GM23338 (cell line): Measurements from ENCODE around the gene RPTOR. TPM values are rescaled to one million over a fixed set of nuclear protein-coding genes. Genes with fewer than 3 reads are reported as not detected.

Experiments used
- ATAC-seq: fragments of 200-7000 bp; cut with Tn5 transposase; 3 replicates; pipeline ENCODE4 v1.9.1; 2020
- DNase-seq: peaks from one replicate; pipeline ENCODE4 v3.0.0-alpha.2; 2015; ENCODE audit warnings: low spot score
- H2AFZ ChIP-seq: fragments of 200-600 bp; sonication (generic); 2 replicates; pipeline ENCODE4 v1.8.0; 2016; ENCODE audit warnings: antibody characterized with exemption, mild to moderate bottlenecking, moderate library complexity
- H3F3A ChIP-seq: fragments of 200-600 bp; sonication (generic); replicated peaks from 2 replicates; pipeline ENCODE4 v1.8.0; 2017; ENCODE audit warnings: antibody characterized with exemption, mixed run types, low read depth
- H3K27ac ChIP-seq: fragments of 200-600 bp; sonication (generic); 2 replicates; pipeline ENCODE4 v1.6.1; 2016; ENCODE audit warnings: low read depth
- H3K27me3 ChIP-seq: fragments of 200-600 bp; sonication (generic); 2 replicates; pipeline ENCODE4 v1.8.0; 2016; ENCODE audit warnings: mild to moderate bottlenecking, mixed run types, moderate library complexity; ENCODE audit not compliant: insufficient read depth
- H3K36me3 ChIP-seq: fragments of 200-600 bp; sonication (generic); 2 replicates; pipeline ENCODE4 v1.8.0; 2016; ENCODE audit warnings: mild to moderate bottlenecking; ENCODE audit not compliant: insufficient read depth
- H3K4me1 ChIP-seq: fragments of 200-600 bp; sonication (generic); 2 replicates; pipeline ENCODE4 v1.8.0; 2016; ENCODE audit warnings: mild to moderate bottlenecking, moderate library complexity; ENCODE audit not compliant: insufficient read depth
- H3K4me2 ChIP-seq: fragments of 200-600 bp; sonication (generic); 2 replicates; pipeline ENCODE4 v1.7.1; 2017; ENCODE audit warnings: mixed run types
- H3K4me3 ChIP-seq: fragments of 200-600 bp; sonication (generic); 2 replicates; pipeline ENCODE4 v1.6.1; 2016; ENCODE audit warnings: mixed run types
- H3K79me2 ChIP-seq: fragments of 200-600 bp; sonication (generic); replicated peaks from 2 replicates; pipeline ENCODE4 v1.8.0; 2017; ENCODE audit warnings: mild to moderate bottlenecking; ENCODE audit not compliant: insufficient read depth
- H3K9me2 ChIP-seq: fragments of 200-600 bp; sonication (generic); 2 replicates; pipeline ENCODE4 v1.8.0; 2017; ENCODE audit not compliant: insufficient read depth
- H4K20me1 ChIP-seq: fragments of 200-600 bp; sonication (generic); replicated peaks from 2 replicates; pipeline ENCODE4 v1.8.0; 2017; ENCODE audit warnings: mild to moderate bottlenecking; ENCODE audit not compliant: insufficient read depth
- H3K27ac Mint-ChIP-seq: 2 replicates; pipeline ENCODE4 v1.8.0; 2020; ENCODE audit warnings: inconsistent platforms, mild to moderate bottlenecking, moderate library complexity, mixed read lengths
- H3K27me3 Mint-ChIP-seq: 3 replicates; pipeline ENCODE4 v1.8.0; 2022; ENCODE audit warnings: low read depth, mild to moderate bottlenecking, moderate library complexity, mixed read lengths, inconsistent platforms; ENCODE audit not compliant: insufficient read depth, poor library complexity
- H3K36me3 Mint-ChIP-seq: 3 replicates; pipeline ENCODE4 v1.8.0; 2021; ENCODE audit warnings: low read depth, mild to moderate bottlenecking, inconsistent platforms, moderate library complexity, mixed read lengths
- H3K4me1 Mint-ChIP-seq: 3 replicates; pipeline ENCODE4 v1.8.0; 2020; ENCODE audit warnings: mild to moderate bottlenecking, inconsistent platforms, mixed read lengths
- H3K4me3 Mint-ChIP-seq: 3 replicates; pipeline ENCODE4 v1.8.0; 2021; ENCODE audit warnings: moderate library complexity, mild to moderate bottlenecking, inconsistent platforms, mixed read lengths
- H3K9me3 Mint-ChIP-seq: 3 replicates; pipeline ENCODE4 v1.8.0; 2020; ENCODE audit warnings: moderate library complexity, mild to moderate bottlenecking, inconsistent platforms, mixed read lengths
- EZH2phosphoT487 ChIP-seq: fragments of 200-600 bp; sonication (generic); IDR thresholded peaks from one replicate; pipeline ENCODE4 v1.8.1; 2018; ENCODE audit warnings: antibody characterized with exemption; ENCODE audit not compliant: unreplicated experiment
- NANOG ChIP-seq: IDR thresholded peaks from 2 replicates; pipeline ENCODE4 v1.6.1; 2016; ENCODE audit warnings: antibody characterized with exemption, borderline replicate concordance
- ZNF114 ChIP-seq: fragments of 250-450 bp; sonication (Bioruptor Pico); IDR thresholded peaks from 2 replicates; pipeline ENCODE4 v1.5.0; 2020; ENCODE audit warnings: mild to moderate bottlenecking, moderate library complexity
- ZNF331 ChIP-seq: fragments of 250-450 bp; sonication (Bioruptor Pico); IDR thresholded peaks from 2 replicates; pipeline ENCODE4 v1.5.0; 2020; ENCODE audit warnings: low read depth, mild to moderate bottlenecking, moderate library complexity
- polyA plus RNA-seq: library from polyadenylated mRNA; unstranded; fragments of >200 nt; fragmentation: Nextera tagmentation; extraction: Ambion mirVana; gene quantifications from 2 replicates; pipeline ENCODE4 v1.2.1, GENCODE V29; 2016
- total RNA-seq: library from RNA; depleted of rRNA; stranded (reverse); fragments of >200 nt; shearing (Covaris generic); gene quantifications from 2 replicates; pipeline ENCODE4 v1.2.3, GENCODE V29; 2014
- TF ChIP-seq, protein P1 (sequence below): fragments of 250-450 bp; sonication (Bioruptor Pico); IDR thresholded peaks from 2 replicates; pipeline ENCODE4 v1.5.0; 2020; ENCODE audit warnings: mild to moderate bottlenecking, moderate library complexity
- TF ChIP-seq, protein P2 (sequence below): IDR thresholded peaks from one replicate; pipeline ENCODE4 v1.6.1; 2018; ENCODE audit warnings: antibody characterized with exemption; ENCODE audit not compliant: unreplicated experiment
- TF ChIP-seq, protein P3 (sequence below), 2 experiments: fragments of 200-600 bp in 1 of 2; sonication (generic) in 1 of 2; conservative IDR thresholded peaks; 2 replicates each; pipeline versions ENCODE4 v1.5.1 to v1.6.1; 2016 to 2017; ENCODE audit warnings: antibody characterized with exemption in 2 of 2, low read depth in 2 of 2, mild to moderate bottlenecking in 2 of 2, moderate library complexity in 1 of 2

Gene RPTOR
- total and polyA plus RNA-seq, 2 experiments from 2014 or later = 9.5 to 38.0 TPM

DNA sequence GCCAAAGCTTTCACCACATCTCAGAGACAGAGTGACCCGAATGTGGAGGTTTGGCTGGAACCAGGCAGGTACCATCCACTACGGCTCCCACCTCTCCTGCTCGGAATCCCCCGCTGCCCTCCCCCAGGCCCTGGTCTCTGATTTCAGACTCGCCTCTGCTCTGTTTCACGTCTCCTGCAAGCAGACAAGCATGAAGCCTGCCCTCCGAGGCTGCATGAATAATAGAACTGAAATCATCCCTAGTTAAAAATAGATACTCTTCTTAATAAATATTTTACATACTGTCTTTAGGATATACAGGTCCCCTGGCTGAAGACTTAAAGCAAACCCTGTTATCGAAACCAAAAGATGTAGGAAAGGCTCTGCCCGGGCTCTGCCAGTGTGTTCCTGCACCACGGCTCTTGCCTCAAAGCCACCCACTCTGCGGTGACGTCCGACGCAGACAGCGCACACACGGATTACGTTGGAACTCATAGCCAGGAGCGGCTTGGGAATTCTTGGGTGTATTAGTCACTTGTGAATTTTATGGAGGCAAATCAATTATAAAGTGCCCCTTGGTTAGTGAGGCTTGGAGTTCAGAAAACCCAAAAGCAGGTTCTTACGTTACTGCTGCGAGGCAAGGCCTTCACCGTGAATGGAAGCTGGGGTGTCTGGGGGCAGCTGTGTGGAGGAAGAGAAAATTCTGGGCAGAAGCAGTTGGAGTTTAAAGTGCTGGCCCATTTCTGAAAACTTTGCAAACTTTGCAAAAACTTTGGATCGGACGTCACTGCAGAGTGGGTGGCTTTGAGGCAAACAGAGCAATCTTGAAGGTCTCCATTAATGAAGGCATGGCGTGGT lies 42.7 kb upstream of the RPTOR start (continued):
- no peak for TF ChIP-seq ZNF114 (CRISPR knock-in tag)

DNA sequence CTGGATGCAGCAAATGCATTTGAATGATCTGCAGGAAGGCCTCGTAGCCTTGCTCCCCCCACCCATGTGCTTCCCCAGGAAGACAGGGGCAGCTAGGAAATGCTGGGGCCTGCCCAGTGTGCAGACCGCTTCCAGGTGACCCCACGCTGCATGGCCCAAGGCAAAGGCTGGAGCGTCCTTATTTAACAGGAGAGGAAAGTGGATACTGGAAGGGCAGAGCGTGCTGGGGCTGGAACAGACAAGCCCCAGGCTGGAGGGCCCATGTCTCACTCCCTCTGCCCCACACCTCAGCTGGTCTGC lies 42.1 kb upstream of the RPTOR start:
- Mint-ChIP-seq H3K27me3 (peaks cover 14% of the 10 kb centered on the region), H3K4me3 (no peak overlapping the region), H3K36me3 (peaks cover 3% of the 10 kb centered on the region; the same call in 1 of the 3 replicates), H3K27ac (no peak overlapping the region), H3K9me3 (no peaks in the 10 kb centered on the region), H3K4me1 (peaks cover 5% of the 10 kb centered on the region)
- Histone ChIP-seq H3K4me2 (no peak overlapping the region), H3K27me3 (no peaks in the 10 kb centered on the region), H3K9me2 (no peaks in the 10 kb centered on the region), H3K4me3 (no peak overlapping the region), H3F3A (no peaks in the 10 kb centered on the region), H2AFZ (no peak overlapping the region), H3K36me3 (no peaks in the 10 kb centered on the region), H3K79me2 (no peaks in the 10 kb centered on the region), H4K20me1 (no peaks in the 10 kb centered on the region), H3K27ac (no peak overlapping the region), H3K4me1 (no peaks in the 10 kb centered on the region)
- TF ChIP-seq, protein P1, sequence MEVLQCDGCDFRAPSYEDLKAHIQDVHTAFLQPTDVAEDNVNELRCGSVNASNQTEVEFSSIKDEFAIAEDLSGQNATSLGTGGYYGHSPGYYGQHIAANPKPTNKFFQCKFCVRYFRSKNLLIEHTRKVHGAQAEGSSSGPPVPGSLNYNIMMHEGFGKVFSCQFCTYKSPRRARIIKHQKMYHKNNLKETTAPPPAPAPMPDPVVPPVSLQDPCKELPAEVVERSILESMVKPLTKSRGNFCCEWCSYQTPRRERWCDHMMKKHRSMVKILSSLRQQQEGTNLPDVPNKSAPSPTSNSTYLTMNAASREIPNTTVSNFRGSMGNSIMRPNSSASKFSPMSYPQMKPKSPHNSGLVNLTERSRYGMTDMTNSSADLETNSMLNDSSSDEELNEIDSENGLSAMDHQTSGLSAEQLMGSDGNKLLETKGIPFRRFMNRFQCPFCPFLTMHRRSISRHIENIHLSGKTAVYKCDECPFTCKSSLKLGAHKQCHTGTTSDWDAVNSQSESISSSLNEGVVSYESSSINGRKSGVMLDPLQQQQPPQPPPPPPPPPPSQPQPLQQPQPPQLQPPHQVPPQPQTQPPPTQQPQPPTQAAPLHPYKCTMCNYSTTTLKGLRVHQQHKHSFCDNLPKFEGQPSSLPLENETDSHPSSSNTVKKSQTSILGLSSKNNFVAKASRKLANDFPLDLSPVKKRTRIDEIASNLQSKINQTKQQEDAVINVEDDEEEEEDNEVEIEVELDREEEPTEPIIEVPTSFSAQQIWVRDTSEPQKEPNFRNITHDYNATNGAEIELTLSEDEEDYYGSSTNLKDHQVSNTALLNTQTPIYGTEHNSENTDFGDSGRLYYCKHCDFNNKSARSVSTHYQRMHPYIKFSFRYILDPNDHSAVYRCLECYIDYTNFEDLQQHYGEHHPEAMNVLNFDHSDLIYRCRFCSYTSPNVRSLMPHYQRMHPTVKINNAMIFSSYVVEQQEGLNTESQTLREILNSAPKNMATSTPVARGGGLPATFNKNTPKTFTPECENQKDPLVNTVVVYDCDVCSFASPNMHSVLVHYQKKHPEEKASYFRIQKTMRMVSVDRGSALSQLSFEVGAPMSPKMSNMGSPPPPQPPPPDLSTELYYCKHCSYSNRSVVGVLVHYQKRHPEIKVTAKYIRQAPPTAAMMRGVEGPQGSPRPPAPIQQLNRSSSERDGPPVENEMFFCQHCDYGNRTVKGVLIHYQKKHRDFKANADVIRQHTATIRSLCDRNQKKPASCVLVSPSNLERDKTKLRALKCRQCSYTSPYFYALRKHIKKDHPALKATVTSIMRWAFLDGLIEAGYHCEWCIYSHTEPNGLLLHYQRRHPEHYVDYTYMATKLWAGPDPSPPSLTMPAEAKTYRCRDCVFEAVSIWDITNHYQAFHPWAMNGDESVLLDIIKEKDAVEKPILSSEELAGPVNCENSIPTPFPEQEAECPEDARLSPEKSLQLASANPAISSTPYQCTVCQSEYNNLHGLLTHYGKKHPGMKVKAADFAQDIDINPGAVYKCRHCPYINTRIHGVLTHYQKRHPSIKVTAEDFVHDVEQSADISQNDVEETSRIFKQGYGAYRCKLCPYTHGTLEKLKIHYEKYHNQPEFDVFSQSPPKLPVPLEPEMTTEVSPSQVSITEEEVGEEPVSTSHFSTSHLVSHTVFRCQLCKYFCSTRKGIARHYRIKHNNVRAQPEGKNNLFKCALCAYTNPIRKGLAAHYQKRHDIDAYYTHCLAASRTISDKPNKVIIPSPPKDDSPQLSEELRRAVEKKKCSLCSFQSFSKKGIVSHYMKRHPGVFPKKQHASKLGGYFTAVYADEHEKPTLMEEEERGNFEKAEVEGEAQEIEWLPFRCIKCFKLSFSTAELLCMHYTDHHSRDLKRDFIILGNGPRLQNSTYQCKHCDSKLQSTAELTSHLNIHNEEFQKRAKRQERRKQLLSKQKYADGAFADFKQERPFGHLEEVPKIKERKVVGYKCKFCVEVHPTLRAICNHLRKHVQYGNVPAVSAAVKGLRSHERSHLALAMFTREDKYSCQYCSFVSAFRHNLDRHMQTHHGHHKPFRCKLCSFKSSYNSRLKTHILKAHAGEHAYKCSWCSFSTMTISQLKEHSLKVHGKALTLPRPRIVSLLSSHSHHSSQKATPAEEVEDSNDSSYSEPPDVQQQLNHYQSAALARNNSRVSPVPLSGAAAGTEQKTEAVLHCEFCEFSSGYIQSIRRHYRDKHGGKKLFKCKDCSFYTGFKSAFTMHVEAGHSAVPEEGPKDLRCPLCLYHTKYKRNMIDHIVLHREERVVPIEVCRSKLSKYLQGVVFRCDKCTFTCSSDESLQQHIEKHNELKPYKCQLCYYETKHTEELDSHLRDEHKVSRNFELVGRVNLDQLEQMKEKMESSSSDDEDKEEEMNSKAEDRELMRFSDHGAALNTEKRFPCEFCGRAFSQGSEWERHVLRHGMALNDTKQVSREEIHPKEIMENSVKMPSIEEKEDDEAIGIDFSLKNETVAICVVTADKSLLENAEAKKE (CRISPR knock-in tag) = no peak
- no peak for TF ChIP-seq ZNF331 (CRISPR knock-in tag)
- no peak for TF ChIP-seq NANOG
- TF ChIP-seq, protein P2, sequence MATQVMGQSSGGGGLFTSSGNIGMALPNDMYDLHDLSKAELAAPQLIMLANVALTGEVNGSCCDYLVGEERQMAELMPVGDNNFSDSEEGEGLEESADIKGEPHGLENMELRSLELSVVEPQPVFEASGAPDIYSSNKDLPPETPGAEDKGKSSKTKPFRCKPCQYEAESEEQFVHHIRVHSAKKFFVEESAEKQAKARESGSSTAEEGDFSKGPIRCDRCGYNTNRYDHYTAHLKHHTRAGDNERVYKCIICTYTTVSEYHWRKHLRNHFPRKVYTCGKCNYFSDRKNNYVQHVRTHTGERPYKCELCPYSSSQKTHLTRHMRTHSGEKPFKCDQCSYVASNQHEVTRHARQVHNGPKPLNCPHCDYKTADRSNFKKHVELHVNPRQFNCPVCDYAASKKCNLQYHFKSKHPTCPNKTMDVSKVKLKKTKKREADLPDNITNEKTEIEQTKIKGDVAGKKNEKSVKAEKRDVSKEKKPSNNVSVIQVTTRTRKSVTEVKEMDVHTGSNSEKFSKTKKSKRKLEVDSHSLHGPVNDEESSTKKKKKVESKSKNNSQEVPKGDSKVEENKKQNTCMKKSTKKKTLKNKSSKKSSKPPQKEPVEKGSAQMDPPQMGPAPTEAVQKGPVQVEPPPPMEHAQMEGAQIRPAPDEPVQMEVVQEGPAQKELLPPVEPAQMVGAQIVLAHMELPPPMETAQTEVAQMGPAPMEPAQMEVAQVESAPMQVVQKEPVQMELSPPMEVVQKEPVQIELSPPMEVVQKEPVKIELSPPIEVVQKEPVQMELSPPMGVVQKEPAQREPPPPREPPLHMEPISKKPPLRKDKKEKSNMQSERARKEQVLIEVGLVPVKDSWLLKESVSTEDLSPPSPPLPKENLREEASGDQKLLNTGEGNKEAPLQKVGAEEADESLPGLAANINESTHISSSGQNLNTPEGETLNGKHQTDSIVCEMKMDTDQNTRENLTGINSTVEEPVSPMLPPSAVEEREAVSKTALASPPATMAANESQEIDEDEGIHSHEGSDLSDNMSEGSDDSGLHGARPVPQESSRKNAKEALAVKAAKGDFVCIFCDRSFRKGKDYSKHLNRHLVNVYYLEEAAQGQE = no peak
- TF ChIP-seq, protein P3, sequence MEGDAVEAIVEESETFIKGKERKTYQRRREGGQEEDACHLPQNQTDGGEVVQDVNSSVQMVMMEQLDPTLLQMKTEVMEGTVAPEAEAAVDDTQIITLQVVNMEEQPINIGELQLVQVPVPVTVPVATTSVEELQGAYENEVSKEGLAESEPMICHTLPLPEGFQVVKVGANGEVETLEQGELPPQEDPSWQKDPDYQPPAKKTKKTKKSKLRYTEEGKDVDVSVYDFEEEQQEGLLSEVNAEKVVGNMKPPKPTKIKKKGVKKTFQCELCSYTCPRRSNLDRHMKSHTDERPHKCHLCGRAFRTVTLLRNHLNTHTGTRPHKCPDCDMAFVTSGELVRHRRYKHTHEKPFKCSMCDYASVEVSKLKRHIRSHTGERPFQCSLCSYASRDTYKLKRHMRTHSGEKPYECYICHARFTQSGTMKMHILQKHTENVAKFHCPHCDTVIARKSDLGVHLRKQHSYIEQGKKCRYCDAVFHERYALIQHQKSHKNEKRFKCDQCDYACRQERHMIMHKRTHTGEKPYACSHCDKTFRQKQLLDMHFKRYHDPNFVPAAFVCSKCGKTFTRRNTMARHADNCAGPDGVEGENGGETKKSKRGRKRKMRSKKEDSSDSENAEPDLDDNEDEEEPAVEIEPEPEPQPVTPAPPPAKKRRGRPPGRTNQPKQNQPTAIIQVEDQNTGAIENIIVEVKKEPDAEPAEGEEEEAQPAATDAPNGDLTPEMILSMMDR (conservative IDR thresholded peaks at IDR 0.05; ENCODE audit: low read depth in 2 of 2) = no peak
- TF ChIP-seq ZNF114 (CRISPR knock-in tag) = no peak
- no peak for TF ChIP-seq EZH2phosphoT487
- no peak for ATAC-seq
- DNase-seq = no peak
